ENCODE measurements around the gene PRKAR2A.

DNA sequence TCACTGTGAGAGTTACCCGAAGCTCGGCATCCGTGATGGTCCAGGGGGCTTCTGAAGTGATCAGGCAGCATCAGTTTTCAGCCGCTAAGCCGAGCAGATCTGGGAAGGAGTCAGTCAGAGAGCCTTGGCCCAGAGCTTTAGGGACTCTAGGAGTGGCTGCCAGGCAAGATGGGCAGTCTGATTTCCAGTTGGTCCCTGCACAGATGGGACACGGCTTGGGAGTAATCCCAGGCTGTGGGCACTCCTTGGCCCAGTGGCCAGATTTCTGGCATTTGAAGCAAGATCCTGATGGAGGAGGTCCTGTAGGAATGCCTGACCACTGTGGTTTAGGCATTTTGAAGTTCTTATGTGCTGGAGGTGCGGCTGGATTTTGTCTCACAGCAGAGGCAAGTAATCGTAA lies 120.2 kb downstream of the PRKAR2A start:
- TF ChIP-seq ZC3H10 (CRISPR knock-in tag; IDR thresholded peaks at IDR 0.05) = no peak
- TF ChIP-seq OSR1 (CRISPR knock-in tag; IDR thresholded peaks at IDR 0.05) = no peak
- no peak for TF ChIP-seq TCF4 (CRISPR knock-in tag; IDR thresholded peaks at IDR 0.05; ENCODE audit: borderline replicate concordance)
- TF ChIP-seq, protein P1, sequence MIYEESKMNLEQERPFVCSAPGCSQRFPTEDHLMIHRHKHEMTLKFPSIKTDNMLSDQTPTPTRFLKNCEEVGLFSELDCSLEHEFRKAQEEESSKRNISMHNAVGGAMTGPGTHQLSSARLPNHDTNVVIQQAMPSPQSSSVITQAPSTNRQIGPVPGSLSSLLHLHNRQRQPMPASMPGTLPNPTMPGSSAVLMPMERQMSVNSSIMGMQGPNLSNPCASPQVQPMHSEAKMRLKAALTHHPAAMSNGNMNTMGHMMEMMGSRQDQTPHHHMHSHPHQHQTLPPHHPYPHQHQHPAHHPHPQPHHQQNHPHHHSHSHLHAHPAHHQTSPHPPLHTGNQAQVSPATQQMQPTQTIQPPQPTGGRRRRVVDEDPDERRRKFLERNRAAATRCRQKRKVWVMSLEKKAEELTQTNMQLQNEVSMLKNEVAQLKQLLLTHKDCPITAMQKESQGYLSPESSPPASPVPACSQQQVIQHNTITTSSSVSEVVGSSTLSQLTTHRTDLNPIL (CRISPR knock-in tag; IDR thresholded peaks at IDR 0.05; ENCODE audit: low read depth) = no peak
- no peak for TF ChIP-seq CSDC2 (CRISPR knock-in tag; IDR thresholded peaks at IDR 0.05)
- TF ChIP-seq ISL1 (CRISPR knock-in tag; IDR thresholded peaks at IDR 0.05) = no peak
- TF ChIP-seq, protein P2, sequence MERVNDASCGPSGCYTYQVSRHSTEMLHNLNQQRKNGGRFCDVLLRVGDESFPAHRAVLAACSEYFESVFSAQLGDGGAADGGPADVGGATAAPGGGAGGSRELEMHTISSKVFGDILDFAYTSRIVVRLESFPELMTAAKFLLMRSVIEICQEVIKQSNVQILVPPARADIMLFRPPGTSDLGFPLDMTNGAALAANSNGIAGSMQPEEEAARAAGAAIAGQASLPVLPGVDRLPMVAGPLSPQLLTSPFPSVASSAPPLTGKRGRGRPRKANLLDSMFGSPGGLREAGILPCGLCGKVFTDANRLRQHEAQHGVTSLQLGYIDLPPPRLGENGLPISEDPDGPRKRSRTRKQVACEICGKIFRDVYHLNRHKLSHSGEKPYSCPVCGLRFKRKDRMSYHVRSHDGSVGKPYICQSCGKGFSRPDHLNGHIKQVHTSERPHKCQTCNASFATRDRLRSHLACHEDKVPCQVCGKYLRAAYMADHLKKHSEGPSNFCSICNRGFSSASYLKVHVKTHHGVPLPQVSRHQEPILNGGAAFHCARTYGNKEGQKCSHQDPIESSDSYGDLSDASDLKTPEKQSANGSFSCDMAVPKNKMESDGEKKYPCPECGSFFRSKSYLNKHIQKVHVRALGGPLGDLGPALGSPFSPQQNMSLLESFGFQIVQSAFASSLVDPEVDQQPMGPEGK (CRISPR knock-in tag; IDR thresholded peaks at IDR 0.05; ENCODE audit: borderline replicate concordance) = no peak
- no peak for TF ChIP-seq ZNF70 (CRISPR knock-in tag; IDR thresholded peaks at IDR 0.05)
- TF ChIP-seq BACH2 (CRISPR knock-in tag; IDR thresholded peaks at IDR 0.05; ENCODE audit: borderline replicate concordance) = no peak

Measured in SK-N-SH treated with all-trans-retinoic acid at 6 μM for 48 hours (cell line).